GM12872 (cell line): Measurements from ENCODE around the gene FBXO45.

Experiments used
- CTCF ChIP-seq: IDR thresholded peaks from 3 replicates; pipeline ENCODE4 v1.5.1; 2011; ENCODE audit warnings: low read depth, mild to moderate bottlenecking, low read length, moderate library complexity; ENCODE audit not compliant: insufficient read depth

The FBXO45 gene

GRCh38 chr3:196634829-196635228 is 66.4 kb downstream of the FBXO45 start:
- TF ChIP-seq CTCF = no peak

- TF ChIP-seq CTCF = no peak
Observed at GRCh38 chr3:196636369-196637349, 68.2 kb downstream of the FBXO45 start.
